ENCODE results near the gene PROB1.
A peak's percentile ranks its signal among the peaks of the same experiment; 100 is the strongest.
"Not testable (repeated sequence)": the region's sequence is repeated elsewhere in the genome, so short reads cannot be mapped to it uniquely, and the experiment has no call there.

The PROB1 gene, protein sequence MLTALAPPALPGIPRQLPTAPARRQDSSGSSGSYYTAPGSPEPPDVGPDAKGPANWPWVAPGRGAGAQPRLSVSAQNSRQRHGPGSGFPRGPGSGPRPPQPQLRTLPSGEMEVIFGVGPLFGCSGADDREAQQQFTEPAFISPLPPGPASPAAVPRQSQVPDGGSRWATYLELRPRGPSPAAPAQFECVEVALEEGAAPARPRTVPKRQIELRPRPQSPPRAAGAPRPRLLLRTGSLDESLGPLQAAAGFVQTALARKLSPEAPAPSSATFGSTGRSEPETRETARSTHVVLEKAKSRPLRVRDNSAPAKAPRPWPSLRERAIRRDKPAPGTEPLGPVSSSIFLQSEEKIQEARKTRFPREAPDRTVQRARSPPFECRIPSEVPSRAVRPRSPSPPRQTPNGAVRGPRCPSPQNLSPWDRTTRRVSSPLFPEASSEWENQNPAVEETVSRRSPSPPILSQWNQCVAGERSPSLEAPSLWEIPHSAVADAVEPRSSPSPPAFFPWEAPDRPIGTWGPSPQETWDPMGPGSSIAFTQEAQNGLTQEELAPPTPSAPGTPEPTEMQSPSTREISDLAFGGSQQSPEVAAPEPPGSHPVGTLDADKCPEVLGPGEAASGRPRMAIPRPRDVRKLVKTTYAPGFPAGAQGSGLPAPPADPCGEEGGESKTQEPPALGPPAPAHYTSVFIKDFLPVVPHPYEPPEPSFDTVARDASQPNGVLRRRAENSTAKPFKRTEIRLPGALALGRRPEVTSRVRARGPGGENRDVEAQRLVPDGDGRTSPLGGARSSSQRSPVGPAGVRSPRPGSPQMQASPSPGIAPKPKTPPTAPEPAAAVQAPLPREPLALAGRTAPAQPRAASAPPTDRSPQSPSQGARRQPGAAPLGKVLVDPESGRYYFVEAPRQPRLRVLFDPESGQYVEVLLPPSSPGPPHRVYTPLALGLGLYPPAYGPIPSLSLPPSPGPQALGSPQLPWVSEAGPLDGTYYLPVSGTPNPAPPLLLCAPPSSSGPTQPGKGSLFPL

DNA sequence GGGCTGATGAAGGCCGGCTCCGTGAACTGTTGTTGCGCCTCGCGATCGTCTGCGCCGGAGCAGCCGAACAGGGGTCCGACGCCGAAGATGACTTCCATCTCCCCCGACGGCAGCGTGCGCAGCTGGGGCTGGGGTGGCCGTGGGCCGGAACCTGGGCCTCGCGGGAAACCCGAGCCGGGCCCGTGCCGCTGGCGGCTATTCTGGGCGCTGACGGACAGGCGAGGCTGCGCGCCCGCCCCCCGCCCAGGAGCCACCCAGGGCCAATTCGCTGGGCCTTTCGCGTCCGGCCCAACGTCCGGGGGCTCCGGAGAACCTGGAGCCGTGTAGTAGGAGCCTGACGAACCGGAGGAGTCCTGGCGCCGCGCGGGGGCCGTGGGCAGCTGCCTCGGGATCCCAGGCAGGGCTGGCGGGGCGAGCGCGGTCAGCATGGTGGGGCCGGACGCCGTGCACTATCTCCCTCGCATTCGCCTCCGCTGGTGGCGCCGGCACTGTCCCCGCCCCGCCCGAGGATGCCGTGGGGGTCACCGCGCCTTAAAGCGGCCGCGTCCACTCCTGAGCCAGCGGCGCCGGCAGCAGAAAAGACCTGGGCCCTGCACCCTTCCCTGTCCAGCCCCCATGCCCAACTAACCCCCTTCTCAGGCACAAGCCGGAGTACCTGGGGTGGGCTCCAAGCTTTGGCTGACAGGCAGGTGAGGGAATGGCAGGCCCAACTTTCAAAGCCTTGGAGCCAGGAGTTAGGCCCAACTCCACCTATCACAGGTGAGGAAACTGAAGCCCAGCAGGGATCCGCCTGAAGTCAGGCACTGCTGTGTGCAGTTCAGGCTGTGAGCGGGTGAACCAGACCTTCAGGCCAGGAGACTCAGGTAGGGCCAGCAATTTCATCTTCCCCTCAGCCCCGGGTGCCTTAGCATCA is at the start of gene PROB1:
Gene PROB1, minus strand, starts transcription at position 451 of the 913 bp plus-strand sequence. Its CDS starts 23 bp downstream, at position 428.
- no peak for DNase-seq (ENCODE audit: low read depth in 2 of 2)

DNA sequence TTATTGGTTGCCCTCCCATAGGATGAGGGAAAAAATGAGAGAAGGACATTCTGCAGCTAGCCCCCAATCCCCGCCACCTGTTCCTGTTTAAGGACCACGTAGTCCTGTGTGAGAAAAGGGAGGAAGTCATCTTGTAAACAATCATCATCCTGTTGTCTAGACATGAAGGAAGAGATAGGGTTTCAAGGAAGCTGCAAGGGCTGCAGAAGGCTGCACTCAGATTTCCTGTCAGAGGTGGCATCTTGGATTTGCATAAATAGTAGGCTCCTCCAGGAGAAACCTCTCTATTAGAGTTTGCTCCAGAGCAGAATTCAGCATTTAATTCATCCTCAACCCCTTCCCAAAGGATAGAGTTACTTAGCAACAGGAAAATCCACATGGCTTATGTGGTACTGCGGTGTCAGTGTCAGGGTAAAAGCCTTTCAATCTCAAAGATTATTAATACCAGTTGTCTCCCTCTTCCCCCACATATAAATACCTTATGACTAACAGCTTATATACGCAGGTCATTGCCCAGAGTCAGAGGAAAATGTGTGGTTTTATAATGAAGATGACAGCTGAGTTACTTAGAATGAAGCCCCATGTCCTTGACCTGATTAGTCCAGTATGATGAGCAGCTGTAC is 49.0 kb upstream of the PROB1 start:
- DNase-seq (ENCODE audit: low read depth in 2 of 2), result no peak

DNA sequence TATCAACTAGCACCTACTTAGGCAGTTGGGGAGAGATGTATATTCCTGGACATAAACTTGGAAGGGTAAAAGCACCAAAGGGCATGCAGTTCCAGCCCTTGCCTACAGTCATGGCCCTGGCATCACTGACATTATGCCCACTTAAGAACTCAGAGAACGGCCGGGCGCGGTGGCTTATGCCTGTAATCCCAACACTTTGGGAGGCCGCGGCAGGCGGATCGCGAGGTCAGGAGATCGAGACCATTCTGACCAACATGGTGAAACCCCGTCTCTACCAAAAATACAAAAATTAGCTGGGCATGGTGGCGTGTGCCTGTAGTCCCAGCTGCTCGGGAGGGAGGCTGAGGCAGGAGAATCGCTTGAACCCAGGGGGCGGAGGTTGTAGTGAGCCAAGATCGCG is 45.5 kb upstream of the PROB1 start:
- DNase-seq (ENCODE audit: low read depth in 2 of 2), result not testable (repeated sequence)

DNA sequence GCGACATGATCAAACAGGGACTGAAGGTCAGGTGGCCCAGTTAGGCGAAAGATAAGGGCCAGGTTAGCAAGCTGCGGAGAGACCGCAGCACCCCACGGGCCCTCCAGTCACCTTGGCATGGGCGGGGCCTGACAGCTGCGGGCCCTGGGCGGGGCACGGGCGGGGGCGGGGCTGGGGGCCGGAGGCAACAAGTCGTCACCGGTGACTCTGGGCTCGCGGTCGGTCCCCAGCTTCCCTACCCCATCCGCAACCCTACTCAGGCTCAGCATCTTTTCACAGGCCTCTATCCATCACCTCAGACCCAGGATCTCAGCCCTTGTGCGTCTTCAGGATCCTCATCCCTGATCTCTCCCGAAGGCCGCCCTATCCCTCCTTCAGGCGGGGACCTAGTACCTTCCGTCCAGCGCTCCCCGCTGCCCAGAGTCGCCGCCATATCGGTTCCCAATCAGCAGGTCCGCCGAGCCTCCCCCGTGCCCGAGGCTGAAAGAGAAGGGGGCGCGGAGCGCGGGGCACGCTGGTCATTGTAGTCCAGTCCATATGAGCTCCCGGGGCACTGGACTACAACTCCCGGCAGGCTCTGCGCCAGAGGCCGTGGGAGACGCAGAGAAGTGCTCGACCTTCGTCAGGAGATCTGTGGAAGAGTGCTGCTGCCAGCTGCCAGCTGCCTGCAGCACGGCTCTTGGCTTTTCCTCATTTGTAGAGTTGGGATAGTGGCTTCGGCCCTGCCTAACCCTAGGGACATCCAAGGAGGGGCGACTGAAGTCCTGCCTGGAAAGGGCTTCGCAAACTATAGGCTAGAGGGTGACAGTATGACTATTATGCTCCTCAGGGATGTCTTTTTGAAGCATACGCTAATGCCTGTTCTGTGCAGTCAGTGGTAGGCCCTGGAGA is 44.4 kb upstream of the PROB1 start, which contains the start of gene DNAJC18:
Gene DNAJC18, minus strand, starts transcription at position 513 of the 891 bp plus-strand sequence. Its CDS starts 80 bp downstream, at position 433.
- peak; percentile 71 to 83 for DNase-seq (ENCODE audit: low read depth in 2 of 2)

DNA sequence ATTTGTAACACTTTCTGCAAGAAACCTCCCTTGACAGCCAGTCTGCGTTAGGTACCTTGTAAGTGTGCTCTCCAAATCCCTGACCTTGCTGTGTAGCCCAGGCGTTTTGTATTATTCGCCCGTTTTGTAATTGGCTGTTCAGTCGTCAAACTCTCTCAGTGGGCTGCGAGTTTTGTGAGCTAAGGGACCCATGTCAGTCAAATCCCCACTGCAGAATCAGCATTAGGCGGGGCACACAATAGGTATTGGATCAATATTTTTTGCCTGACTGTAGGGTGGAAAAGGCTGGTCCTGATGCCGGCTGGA is 43.8 kb upstream of the PROB1 start:
- no peak for DNase-seq (ENCODE audit: low read depth in 2 of 2)

DNA sequence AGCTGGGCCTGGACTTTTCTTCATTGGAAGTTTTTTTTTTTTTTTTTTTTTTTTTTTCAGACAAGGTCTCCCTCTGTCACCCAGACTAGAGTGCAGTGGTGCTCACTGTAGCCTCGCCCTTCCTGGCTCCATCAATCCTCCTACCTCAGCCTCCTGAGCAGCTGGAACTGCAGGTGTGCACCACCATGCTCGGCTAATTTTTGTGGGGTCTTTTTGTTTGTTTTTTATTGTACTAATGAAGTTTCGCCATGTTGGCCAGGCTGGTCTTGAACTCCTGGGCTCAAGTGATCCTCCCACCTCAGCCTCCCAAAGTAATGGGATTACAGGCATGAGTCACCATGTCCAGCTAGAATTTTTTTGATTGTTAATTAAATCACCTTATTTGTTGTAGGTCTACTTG is 40.8 kb upstream of the PROB1 start:
- no peak for DNase-seq (ENCODE audit: low read depth in 2 of 2)

DNA sequence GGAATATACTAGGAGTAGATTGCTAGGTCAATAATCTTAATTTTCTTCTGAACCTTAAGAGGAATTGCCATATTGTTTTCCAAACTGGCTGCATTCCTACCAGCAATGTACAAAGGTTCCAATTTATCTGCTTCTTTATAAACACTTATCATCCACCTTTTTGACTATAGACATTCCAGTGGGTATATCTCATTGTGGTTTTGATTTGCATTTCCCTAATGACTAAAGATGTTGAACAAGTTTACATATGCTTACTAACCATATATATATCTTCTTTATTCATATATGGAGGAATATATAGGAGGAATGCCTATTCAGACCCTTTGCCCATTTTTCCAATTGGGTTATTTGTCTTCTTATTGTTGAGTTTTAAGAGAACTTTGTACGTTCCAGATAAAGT is 36.8 kb upstream of the PROB1 start:
- DNase-seq (ENCODE audit: low read depth in 2 of 2), result no peak

DNA sequence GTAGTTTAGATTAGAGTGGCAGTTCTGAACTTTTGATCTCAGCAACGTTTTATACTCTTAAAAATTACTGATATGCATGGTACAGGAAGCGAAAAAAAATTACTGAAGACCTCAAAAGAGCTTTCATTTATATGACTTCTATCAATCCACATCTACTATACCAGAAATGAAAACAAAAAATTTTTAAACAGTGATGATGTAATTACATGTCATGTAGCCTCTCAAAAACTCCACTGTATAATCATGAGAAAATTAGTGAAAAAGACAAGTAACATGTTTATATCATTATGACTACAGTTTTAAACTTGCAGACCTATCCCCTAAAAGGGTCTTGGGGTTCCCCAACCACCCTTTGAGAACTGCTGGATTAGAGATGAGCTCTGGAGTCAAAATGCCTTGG is 35.1 kb upstream of the PROB1 start:
- DNase-seq (ENCODE audit: low read depth in 2 of 2), result no peak

DNA sequence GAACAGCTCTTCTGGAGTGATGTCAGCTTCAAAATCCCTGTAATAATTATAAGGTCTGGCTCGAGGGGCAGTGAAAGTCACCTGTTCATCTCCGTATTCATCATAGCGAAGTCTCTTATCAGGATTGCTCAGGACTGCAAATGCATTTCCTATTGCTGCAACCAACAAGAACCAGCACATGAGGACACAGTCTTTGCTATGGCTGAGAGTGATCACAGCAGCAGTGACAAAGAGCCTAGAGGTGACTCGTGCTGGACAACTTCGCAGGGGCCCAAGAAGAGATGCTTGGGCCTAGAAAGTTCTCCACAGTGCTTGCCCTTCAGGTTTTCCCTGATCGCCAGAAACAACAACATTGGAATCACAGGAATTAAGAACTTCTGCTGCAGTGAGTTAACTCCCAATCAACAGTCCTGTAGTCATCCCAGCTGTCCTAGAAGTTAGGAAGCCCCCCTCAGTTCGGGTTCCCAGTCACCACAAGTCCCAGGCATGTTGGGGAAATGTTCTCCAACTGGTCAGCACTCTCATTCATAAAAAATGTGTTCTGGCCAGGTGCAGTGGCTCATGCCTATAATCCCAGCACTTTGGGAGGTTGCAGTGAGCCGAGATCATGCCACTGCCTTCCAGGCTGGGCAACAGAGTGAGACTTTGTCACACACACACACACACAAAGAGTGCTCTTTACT is 31.4 kb upstream of the PROB1 start:
- DNase-seq (ENCODE audit: low read depth in 2 of 2), result no peak

DNA sequence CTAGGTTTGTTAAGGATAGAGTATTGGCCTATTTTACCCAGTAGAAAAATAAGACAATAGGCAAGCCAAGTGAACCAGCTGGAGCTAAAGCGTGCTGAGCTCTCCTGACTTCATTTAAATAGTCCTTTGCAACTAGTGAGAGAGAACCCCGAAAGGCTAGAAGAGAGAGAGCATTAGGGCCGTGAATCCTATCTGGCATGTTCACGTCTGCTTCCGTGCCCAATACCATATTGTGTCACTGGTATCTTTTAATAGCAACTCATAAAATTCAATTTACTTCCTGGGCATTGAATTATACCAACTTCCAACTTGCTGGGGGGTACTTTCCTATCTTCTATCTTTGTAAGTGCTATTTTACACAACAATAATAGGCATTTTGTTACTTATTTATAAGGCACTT is 30.6 kb upstream of the PROB1 start:
- DNase-seq (ENCODE audit: low read depth in 2 of 2), result no peak

DNA sequence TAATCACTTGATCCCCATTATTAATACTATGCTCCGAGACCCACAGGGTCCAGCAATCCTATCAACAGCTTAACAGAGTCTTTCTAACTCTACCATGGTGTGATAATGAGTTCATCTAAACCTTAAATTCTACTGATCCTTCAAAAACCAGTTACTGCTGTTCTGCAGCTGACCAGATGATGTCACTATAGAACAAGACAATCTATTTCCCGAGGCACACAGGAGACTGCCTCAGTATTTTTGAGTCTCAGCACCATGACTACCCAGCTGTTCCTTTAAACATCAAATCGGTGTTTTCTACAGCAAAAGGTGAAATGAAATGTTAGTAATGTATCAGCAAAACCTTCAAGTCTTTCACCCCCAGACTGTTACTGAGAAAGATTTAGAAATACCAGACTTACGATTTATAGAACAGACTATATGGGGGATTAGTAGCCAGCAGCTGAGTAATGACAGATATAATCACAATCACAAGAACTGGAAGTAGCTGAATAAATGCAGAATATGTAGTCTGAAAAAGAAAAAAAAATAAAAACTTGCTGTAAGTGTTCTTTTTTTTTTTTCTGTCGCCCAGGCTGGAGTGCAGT is 27.5 kb upstream of the PROB1 start:
- peak in 1 of 2 donors; percentile 10 for DNase-seq (ENCODE audit: low read depth in 2 of 2)

DNA sequence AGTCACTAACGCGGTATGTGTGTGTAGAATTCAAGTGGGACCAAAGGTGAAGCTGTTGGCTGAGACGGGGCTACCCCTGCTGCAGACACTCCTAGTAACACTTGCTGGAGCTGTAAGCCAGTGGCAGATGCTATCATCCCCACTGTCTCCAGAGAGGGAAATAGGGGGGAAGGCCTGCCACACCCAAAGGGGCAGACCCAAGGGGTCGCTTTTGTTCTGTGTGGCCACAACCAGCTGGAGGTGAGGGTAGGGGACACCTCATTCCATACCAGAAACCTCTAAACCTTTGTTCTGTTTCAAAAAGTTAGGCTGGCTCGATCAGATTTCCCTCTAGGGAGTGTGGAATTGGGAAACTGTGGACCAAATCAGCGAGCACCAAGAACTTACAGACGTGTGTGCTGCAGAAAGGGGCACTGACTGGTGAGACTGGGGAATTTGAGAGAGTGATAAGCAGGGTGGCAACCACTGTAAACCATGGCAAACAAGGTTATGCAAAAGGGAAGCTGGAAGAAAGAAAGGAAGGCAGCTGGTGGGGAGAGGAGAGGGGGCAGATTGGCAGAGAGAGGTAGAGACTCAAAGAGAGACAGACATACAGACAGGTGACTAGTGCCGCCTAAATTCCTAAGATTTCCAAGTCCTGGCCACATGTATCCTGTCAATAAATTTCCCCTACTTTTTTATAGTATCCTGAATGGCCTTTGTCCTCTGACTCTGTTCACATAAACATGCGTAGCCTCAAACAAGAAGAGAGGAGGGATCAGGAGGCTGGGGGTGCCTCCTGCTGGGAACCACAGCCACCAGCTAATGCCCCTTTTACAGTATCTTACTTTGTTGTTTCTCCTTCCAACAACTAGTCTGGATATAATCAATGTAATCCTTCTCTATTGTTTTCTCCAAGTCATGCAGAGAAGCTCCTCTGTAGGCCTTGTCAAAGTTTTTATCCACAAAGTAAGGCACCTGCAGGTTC is 24.6 kb upstream of the PROB1 start:
- no peak for DNase-seq (ENCODE audit: low read depth in 2 of 2)

DNA sequence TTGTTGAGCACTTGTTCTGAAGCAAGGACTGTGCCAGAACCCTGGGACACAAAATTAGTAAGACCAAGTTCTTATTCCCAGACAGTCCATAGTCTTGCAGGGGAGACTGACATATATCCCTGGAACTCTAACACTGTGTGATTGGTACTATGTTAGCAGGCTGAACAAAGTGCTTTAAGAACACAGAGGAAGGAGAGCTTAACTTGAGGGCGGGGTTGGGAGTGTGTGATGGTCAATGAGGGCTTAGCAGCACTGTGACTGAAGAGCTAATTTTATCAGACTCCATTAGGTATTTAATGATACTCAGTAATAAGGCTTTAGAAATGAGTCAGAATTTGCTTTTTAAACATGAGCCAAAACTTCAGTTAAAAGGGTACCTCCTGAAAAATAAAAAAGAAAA is 23.9 kb upstream of the PROB1 start:
- DNase-seq (ENCODE audit: low read depth in 2 of 2), result no peak

DNA sequence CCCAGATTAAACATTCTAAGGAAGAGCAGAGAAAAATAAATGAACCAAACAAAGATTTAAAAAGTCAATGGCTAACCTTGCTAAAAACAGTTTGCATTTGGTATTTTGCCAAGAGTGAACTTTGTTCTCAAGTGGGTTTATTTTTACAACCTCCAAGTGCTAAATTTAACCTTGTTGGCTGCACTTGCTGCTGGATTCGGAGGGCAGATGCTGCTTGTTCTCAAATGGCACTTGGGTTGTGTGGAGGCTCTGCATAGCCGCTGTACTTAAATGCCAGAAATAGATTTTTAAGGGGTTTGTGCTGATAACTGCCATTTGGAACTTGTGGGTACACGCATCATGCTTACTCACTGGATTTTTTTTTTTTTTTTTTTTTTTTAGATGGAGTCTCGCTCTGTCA is 22.3 kb upstream of the PROB1 start:
- no peak for DNase-seq (ENCODE audit: low read depth in 2 of 2)

DNA sequence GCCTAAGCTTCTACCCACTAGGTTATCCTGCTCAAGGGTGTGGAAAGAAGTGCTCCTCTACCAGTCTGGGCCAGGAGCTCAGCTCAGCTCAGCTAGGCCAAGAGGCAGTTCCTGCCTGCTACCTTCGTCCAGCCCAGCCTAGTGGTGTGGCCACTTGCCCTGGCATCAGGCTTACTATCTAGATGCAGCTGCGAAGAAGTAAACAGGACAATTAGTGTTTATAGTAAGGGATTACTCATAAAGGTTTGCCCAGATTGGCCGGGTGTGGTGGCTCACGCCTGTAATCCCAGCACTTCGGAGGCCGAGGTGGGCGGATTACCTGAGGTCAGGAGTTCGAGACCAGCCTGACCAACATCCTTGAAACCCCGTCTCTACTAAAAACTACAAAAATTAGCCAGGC is 21.7 kb upstream of the PROB1 start:
- DNase-seq (ENCODE audit: low read depth in 2 of 2), result no peak

DNA sequence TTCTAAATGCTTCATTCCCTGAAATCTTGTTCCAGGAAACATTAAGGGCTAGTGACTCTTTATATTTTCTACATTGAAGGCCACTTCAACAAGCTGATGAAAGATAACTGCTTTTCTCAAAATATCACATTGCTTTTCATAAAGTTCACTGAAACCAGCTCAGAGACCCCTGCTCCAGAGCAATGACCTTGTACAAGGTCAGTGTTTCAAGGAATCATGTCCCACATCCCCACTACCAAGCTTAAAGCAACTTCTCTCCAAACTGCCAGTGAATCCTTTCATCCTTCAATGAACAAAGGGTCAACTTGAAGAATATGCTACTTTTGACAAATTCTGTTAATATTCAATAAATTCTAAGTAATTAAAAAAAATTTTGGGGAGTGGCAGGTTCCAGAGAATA is 21.0 kb upstream of the PROB1 start:
- no peak for DNase-seq (ENCODE audit: low read depth in 2 of 2)

DNA sequence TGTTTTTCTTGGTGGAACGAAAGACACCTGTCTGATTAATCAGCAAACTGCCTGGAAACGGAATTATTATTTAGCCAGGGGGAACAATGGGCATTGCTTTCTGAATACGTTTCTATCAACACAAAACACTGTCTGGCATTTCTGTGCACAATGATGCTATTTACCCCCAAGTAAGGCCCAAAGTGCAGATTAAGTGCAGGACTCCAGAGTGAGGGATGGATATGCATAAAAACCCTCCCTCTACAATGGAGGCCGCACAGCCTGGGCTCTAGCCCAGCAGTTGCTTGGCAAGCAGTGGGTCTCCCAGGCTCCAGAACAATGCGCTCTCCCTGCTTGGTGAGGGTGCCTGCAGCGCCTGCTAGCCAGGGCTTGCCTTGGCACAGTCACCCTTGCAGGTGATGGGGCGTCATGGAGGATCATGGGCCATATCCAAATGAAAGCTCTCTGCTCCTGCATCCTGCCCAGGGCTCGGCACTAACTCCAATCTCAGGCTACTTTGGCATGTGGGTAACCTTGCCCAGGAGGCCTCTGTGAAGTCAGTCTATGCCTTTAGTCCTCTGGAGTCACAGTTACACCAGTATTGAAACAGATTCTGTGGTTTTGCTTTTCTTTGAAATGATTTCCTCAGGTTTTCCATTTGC is 20.4 kb upstream of the PROB1 start:
- no peak for DNase-seq (ENCODE audit: low read depth in 2 of 2)
